Activated T-cell treated with anti-CD3 and anti-CD28 coated beads, Interleukin-2, amount 50 U/mL, for 1 hour (primary cell): ENCODE results near the gene MBOAT2.

Experiments used
- DNase-seq: peaks from one replicate; pipeline ENCODE4 v3.0.0-alpha.2; 2020

Gene MBOAT2

GRCh38 chr2:8805278-8806210 is 197.9 kb downstream of the MBOAT2 start:
- DNase-seq: no peak

GRCh38 chr2:8803658-8804379 is 199.7 kb downstream of the MBOAT2 start:
- no peak for DNase-seq

- DNase-seq: no peak
These were observed 200.7 kb downstream of the MBOAT2 start for GRCh38 chr2:8802741-8803140.
